ENCODE results near the gene ABCG1.

- TF ChIP-seq CTCF (IDR thresholded peaks at IDR 0.05; ENCODE audit: low read length) (no peak), EZH2 (IDR thresholded peaks at IDR 0.05; ENCODE audit: borderline replicate concordance, low read length) (no peak)
These were observed 32.3 kb upstream of the ABCG1 start for GRCh38 chr21:42186591-42186990.

Data from OCI-LY1 (cell line).